HepG2 (cell line): ENCODE results near the gene OAS2. TPM values are rescaled to one million over a fixed set of nuclear protein-coding genes. Genes with fewer than 3 reads are reported as not detected.

Experiments
- ATM ChIP-seq: fragments of 450-650 bp; IDR thresholded peaks from 2 replicates; pipeline ENCODE4 v1.7.1; 2017; ENCODE audit warnings: mild to moderate bottlenecking, borderline replicate concordance
- FOXK1 ChIP-seq: sonication (generic); formaldehyde crosslinking; IDR thresholded peaks from 2 replicates; pipeline ENCODE4 v1.4.0; 2020; ENCODE audit warnings: low read depth, missing genetic modification reagents, borderline replicate concordance
- HIC2 ChIP-seq: sonication (generic); formaldehyde crosslinking; IDR thresholded peaks from 2 replicates; pipeline ENCODE4 v1.9.0; 2022; ENCODE audit warnings: low read depth, missing genetic modification reagents
- MEF2D ChIP-seq: sonication (generic); formaldehyde crosslinking; IDR thresholded peaks from 2 replicates; pipeline ENCODE4 v1.5.1; 2020; ENCODE audit warnings: mild to moderate bottlenecking, missing genetic modification reagents
- MTA1 ChIP-seq: sonication (generic); formaldehyde crosslinking; IDR thresholded peaks from 2 replicates; pipeline ENCODE4 v1.4.0; 2020; ENCODE audit warnings: missing genetic modification reagents, mild to moderate bottlenecking, borderline replicate concordance
- WIZ ChIP-seq: sonication (generic); formaldehyde crosslinking; IDR thresholded peaks from 2 replicates; pipeline ENCODE4 v1.5.1; 2020; ENCODE audit warnings: mild to moderate bottlenecking, missing genetic modification reagents
- ZBTB20 ChIP-seq: sonication (generic); formaldehyde crosslinking; IDR thresholded peaks from 2 replicates; pipeline ENCODE4 v1.8.1; 2023; ENCODE audit warnings: missing genetic modification reagents, low read depth, mild to moderate bottlenecking, borderline replicate concordance
- ZFP1 ChIP-seq: IDR thresholded peaks from 2 replicates; pipeline ENCODE4 v1.6.1; 2016
- ZKSCAN1 ChIP-seq: fragments of 150-350 bp; IDR thresholded peaks from 2 replicates; pipeline ENCODE4 v1.6.1; 2014; ENCODE audit warnings: low read length
- ZMYM4 ChIP-seq: sonication (generic); formaldehyde crosslinking; IDR thresholded peaks from 2 replicates; pipeline ENCODE4 v1.8.1; 2023; ENCODE audit warnings: mild to moderate bottlenecking, missing genetic modification reagents
- ZNF224 ChIP-seq: sonication (generic); formaldehyde crosslinking; IDR thresholded peaks from 2 replicates; pipeline ENCODE4 v1.5.0; 2020; ENCODE audit warnings: mild to moderate bottlenecking, missing genetic modification reagents
- ZNF280D ChIP-seq: sonication (generic); formaldehyde crosslinking; IDR thresholded peaks from 2 replicates; pipeline ENCODE4 v1.5.1; 2020; ENCODE audit warnings: mild to moderate bottlenecking, missing genetic modification reagents
- polyA plus RNA-seq, 8 experiments: library from polyadenylated mRNA; depleted of rRNA in 3 of 8; stranded (reverse) in 7 of 8; unstranded in 1 of 8; fragments of >200 nt; fragmentation: Illumina TruSeq in 4 of 8; extraction: Trizol in 4 of 8; gene quantifications; 2 replicates each; pipeline versions ENCODE4 v1.2.1 to v1.2.3, GENCODE V29; 2011 to 2016; ENCODE audit warnings: low read depth in 4 of 8, missing spikeins in 1 of 8, mixed read lengths in 1 of 8; ENCODE audit not compliant: insufficient read depth in 1 of 8
- total RNA-seq, 5 experiments: library from RNA; depleted of rRNA; stranded (reverse); fragments of >200 nt; fragmentation: Illumina TruSeq; extraction: Trizol; gene quantifications; 2 replicates each; pipeline ENCODE4 v1.2.3, GENCODE V29; 2016; ENCODE audit warnings: low read depth in 1 of 5
- TF ChIP-seq, protein P1 (sequence below): sonication (generic); formaldehyde crosslinking; IDR thresholded peaks from 2 replicates; pipeline ENCODE4 v1.8.1; 2023; ENCODE audit warnings: missing genetic modification reagents, inconsistent platforms, borderline replicate concordance
- TF ChIP-seq, protein P2 (sequence below): sonication (generic); formaldehyde crosslinking; IDR thresholded peaks from 2 replicates; pipeline ENCODE4 v1.5.1; 2020; ENCODE audit warnings: mild to moderate bottlenecking, missing genetic modification reagents, moderate library complexity
- TF ChIP-seq, protein P3 (sequence below): sonication (generic); formaldehyde crosslinking; conservative IDR thresholded peaks from 2 replicates; pipeline ENCODE4 v1.4.0; 2020; ENCODE audit warnings: mild to moderate bottlenecking, missing genetic modification reagents, moderate library complexity

OAS2 gene
- total and polyA plus RNA-seq, 2 of the 13 experiments (the other 11 are each of a cell fraction or from before 2014, with no cell fraction given): 0.05 to 0.24 TPM

GRCh38 chr12:112937741-112938719, 40.3 kb upstream of the OAS2 start, which contains the start of gene OAS3 (continued):
- TF ChIP-seq ZNF280D (CRISPR knock-in tag) (no peak), ZBTB20 (CRISPR knock-in tag) (no peak), ZNF224 (CRISPR knock-in tag) (peak; percentile 43; the same call in 1 of the 2 replicates), ZMYM4 (CRISPR knock-in tag) (no peak; the same call in 1 of the 2 replicates), ZFP1 (CRISPR knock-in tag) (0 out of 2 replicates have a peak, but pooled peaks have one; percentile 29), ZKSCAN1 (no peak), ATM (no peak), FOXK1 (CRISPR knock-in tag) (0 out of 2 replicates have a peak, but pooled peaks have one; percentile 29), WIZ (no peak), HIC2 (no peak), MEF2D (0 out of 2 replicates have a peak, but pooled peaks have one; percentile 7), MTA1 (CRISPR knock-in tag) (peak; percentile 79; the same call in 1 of the 2 replicates)
- TF ChIP-seq, protein P1, sequence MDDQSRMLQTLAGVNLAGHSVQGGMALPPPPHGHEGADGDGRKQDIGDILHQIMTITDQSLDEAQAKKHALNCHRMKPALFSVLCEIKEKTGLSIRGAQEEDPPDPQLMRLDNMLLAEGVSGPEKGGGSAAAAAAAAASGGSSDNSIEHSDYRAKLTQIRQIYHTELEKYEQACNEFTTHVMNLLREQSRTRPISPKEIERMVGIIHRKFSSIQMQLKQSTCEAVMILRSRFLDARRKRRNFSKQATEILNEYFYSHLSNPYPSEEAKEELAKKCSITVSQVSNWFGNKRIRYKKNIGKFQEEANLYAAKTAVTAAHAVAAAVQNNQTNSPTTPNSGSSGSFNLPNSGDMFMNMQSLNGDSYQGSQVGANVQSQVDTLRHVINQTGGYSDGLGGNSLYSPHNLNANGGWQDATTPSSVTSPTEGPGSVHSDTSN (CRISPR knock-in tag): no peak
- TF ChIP-seq, protein P2, sequence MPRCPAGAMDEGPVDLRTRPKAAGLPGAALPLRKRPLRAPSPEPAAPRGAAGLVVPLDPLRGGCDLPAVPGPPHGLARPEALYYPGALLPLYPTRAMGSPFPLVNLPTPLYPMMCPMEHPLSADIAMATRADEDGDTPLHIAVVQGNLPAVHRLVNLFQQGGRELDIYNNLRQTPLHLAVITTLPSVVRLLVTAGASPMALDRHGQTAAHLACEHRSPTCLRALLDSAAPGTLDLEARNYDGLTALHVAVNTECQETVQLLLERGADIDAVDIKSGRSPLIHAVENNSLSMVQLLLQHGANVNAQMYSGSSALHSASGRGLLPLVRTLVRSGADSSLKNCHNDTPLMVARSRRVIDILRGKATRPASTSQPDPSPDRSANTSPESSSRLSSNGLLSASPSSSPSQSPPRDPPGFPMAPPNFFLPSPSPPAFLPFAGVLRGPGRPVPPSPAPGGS (CRISPR knock-in tag): peak; percentile 71; the same call in 1 of the 2 replicates
- TF ChIP-seq, protein P3, sequence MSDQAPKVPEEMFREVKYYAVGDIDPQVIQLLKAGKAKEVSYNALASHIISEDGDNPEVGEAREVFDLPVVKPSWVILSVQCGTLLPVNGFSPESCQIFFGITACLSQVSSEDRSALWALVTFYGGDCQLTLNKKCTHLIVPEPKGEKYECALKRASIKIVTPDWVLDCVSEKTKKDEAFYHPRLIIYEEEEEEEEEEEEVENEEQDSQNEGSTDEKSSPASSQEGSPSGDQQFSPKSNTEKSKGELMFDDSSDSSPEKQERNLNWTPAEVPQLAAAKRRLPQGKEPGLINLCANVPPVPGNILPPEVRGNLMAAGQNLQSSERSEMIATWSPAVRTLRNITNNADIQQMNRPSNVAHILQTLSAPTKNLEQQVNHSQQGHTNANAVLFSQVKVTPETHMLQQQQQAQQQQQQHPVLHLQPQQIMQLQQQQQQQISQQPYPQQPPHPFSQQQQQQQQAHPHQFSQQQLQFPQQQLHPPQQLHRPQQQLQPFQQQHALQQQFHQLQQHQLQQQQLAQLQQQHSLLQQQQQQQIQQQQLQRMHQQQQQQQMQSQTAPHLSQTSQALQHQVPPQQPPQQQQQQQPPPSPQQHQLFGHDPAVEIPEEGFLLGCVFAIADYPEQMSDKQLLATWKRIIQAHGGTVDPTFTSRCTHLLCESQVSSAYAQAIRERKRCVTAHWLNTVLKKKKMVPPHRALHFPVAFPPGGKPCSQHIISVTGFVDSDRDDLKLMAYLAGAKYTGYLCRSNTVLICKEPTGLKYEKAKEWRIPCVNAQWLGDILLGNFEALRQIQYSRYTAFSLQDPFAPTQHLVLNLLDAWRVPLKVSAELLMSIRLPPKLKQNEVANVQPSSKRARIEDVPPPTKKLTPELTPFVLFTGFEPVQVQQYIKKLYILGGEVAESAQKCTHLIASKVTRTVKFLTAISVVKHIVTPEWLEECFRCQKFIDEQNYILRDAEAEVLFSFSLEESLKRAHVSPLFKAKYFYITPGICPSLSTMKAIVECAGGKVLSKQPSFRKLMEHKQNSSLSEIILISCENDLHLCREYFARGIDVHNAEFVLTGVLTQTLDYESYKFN (CRISPR knock-in tag): 0 out of 2 replicates have a peak, but pooled peaks have one; percentile 18
